IPS-18a (cell line): Measurements from ENCODE around the gene LTF.
"Not testable (repeated sequence)": the region's sequence is repeated elsewhere in the genome, so short reads cannot be mapped to it uniquely, and the experiment has no call there.

ENCODE experiments used
- H3K27ac ChIP-seq: one replicate; pipeline ENCODE4 v1.5.1; 2013; ENCODE audit warnings: low read length
- H3K27me3 ChIP-seq: one replicate; pipeline ENCODE4 v1.6.1; 2013; ENCODE audit warnings: mild to moderate bottlenecking, low read length; ENCODE audit not compliant: control insufficient read depth, insufficient read depth
- H3K36me3 ChIP-seq: one replicate; pipeline ENCODE4 v1.6.1; 2013; ENCODE audit warnings: low read depth, low read length; ENCODE audit not compliant: control insufficient read depth
- H3K4me1 ChIP-seq: one replicate; pipeline ENCODE4 v1.6.1; 2013; ENCODE audit warnings: low read depth, low read length; ENCODE audit not compliant: control insufficient read depth
- H3K4me3 ChIP-seq: one replicate; pipeline ENCODE4 v1.5.1; 2013; ENCODE audit warnings: low read length
- H3K9ac ChIP-seq: one replicate; pipeline ENCODE4 v1.6.1; 2013; ENCODE audit warnings: mild to moderate bottlenecking, low read length, moderate library complexity
- H3K9me3 ChIP-seq: one replicate; pipeline ENCODE4 v1.6.1; 2013; ENCODE audit warnings: low read depth, low read length; ENCODE audit not compliant: control insufficient read depth

The LTF gene

DNA sequence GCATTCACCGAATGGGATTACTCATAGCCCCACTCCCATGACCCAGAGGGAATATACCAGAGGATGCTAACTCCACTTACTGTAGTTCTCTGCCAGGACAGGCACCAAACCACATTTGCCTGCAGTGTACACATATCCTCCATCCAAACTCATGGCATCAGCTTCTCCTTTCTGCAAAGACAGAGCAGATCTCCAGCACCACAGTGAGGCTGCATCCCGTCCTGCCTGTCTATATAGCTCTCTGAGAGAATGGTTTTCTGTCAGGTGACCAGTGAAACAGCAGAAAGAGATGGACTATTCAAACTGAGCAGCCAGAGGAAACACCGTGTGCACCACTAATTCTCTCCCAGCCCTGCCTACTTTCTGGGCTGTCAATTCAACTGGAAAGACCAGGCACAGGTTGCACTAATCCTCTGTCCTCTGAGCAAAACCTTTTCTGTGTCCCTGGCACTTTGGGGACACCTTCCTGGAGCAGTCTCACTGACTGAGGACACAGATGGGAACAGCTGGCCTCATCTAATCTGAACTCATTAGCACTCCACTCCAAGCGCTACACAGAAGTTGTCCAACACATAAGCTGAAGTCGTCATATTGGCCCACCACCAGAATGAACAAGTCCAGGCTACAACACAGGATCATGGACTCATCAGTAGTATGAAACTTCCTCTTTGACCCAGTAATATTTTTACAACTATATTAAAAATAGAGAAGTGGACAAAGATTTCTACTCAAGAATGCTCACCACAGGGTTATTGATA is 17.3 kb downstream of the LTF start:
- no peak overlapping the region for H3K9ac ChIP-seq
- H3K36me3 ChIP-seq, result no peaks in the 10 kb centered on the region
- no peaks in the 10 kb centered on the region for H3K4me1 ChIP-seq
- H3K27ac ChIP-seq, result no peak overlapping the region
- no peaks in the 10 kb centered on the region for H3K27me3 ChIP-seq
- no peaks in the 10 kb centered on the region for H3K9me3 ChIP-seq
- no peak overlapping the region for H3K4me3 ChIP-seq

DNA sequence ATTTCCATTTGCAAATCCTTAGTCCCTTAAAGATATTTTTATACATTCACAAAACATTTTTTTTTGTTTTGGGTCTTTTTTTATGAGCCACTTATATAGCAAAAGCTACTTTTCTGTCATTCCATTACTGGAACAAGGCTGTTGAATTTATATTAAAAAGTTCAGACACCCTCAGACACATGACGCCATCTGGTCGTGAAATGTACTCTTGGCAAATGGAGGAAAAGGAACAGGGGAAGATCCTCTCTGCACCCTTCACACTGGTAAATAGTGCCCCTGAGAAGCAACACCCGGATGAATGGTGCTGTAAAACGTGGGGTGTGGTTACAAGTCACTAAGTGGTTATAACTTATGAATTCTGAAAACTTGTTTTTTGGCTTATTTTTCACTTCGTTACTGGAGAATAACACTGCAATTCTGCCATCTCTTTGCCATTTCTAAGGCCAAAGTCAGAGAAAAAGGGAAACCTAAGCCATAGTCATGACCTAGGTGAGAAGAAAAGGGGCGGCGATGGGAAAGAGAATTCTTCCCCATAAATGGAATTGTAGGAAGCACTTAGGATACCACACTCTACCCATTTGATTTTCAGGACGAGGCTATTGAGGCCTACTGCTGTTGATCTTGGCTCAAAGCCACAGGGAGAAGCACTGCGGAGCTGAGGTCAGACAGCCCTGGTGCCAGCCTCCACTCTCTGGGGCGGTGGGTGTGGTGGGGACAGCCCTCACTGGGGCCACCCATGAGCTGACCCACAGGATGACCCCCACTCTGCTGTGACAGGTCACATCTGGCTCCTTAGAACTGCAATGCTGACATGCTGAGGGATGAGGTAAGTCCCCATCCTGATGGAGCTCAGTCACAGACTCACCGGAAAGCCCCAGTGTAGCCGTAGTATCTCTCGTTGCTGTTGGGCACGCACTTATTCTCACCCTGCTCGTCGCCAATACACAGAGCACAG is 21.9 kb downstream of the LTF start:
- Histone ChIP-seq H3K9ac (no peak overlapping the region), H3K27ac (no peak overlapping the region), H3K36me3 (no peaks in the 10 kb centered on the region), H3K27me3 (no peaks in the 10 kb centered on the region), H3K4me3 (no peak overlapping the region), H3K4me1 (no peaks in the 10 kb centered on the region), H3K9me3 (no peaks in the 10 kb centered on the region)

DNA sequence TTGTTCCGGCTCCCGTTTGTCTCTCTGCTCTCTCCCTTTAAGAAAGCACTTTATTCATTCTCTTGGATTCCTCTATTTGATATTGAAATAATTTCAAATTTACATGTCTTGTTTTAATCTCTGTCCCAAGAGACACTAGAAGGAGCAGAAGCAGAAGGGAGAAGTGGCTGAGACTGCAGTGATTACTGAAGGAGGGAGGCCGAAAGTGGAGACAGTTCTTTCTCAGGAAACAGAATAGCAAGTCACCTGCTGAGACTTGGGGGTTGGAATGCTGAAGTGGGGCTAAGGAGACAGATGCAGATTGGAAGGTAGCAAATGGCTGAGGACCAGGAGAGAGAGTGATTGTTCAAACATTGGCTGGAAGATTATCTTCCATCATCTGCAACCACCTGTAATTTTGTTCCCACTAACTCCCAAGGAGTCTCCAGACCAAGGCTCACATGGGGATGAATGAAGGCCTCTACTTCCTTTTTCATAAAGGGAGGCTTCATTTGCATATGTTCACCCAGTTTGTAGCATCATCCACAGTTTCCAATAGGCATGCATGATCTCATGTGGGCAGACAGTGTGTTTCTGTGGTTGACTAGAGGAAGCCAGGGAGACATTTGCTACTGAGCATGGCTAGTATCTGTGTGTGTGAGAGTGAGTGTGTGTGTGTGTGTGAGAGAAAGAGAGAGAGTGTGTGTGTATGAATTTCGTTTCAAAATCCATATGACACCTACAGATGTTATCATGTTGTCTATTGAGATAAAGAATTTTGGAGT is 24.0 kb downstream of the LTF start:
- Histone ChIP-seq H3K9me3 (no peaks in the 10 kb centered on the region), H3K27me3 (no peaks in the 10 kb centered on the region), H3K36me3 (no peaks in the 10 kb centered on the region), H3K4me1 (no peaks in the 10 kb centered on the region), H3K27ac (no peak overlapping the region), H3K4me3 (no peak overlapping the region), H3K9ac (no peak overlapping the region)

DNA sequence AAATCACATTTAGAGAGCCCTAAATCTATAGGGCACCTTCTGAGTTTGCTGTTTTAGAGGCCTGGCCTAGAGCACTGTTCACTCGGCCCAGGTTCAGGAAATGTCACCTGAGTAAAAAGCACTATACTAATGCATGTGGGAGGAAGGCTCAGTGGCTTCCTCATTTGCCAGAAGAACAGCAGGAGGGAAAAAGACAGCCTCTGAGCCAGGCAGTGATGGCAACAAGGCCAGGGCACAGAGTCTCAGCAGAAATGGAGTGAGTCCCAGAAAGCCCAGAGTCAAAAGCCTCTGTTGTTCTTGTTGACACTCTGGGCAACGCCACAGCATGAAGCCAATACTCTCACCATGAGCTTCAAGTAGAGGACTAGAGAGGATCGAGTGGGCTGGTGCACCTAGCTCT is 25.9 kb downstream of the LTF start:
- H3K9me3 ChIP-seq, result no peaks in the 10 kb centered on the region
- no peak overlapping the region for H3K4me3 ChIP-seq
- no peaks in the 10 kb centered on the region for H3K4me1 ChIP-seq
- H3K27me3 ChIP-seq, result no peaks in the 10 kb centered on the region
- no peaks in the 10 kb centered on the region for H3K36me3 ChIP-seq
- no peak overlapping the region for H3K9ac ChIP-seq
- no peak overlapping the region for H3K27ac ChIP-seq

DNA sequence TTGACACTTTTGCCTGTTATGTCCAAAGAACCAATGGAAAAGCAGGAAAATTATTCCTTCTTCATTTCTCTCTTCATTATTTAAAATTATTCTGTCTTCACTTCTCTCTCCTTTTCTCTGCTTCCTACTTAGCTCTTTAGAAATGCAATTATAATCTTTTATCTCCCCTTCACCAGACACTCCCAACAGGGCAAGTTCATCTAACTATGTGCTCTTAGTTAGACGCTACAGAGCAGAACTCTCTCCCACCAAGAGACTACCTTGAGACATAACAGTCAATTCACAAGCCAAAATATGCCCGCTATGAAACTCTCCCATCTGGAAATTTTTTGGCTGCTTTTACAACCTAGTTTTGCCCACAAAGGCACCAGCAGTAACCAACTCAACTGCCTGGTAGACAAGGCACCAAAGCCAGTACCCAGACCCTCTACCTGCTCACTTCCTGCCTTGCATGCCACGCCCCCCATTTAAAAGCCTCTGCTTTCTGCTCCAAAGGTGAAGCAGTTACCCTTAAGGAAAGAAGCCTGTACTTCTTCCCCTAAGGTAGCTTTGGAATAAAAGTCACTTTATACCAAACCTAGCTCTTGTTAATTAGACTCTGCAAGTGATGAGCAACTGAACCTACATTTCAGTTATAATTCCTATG is 29.5 kb downstream of the LTF start:
- Histone ChIP-seq H3K36me3 (no peaks in the 10 kb centered on the region), H3K27me3 (no peaks in the 10 kb centered on the region), H3K9me3 (peaks cover 3% of the 10 kb centered on the region), H3K4me3 (no peak overlapping the region), H3K9ac (no peak overlapping the region), H3K4me1 (no peaks in the 10 kb centered on the region), H3K27ac (no peak overlapping the region)

DNA sequence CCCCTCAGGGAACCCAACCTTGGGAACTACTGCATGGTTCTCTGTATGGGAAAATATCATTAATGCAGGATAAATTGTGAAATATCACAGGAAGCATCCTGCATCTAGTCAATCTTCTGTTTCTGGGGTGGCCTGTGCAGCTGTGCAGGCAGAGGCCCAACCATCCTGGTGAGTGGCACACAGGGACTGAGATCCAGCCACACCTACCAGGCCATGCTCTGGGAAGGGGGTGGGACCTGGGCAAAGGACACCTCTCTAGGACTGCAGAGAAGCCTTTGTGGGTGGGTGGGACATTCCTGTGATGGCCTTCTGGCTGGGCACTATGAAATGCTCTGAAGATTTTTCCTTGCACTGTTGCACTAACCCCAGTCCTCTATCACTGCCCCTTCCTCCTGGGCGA is 30.9 kb downstream of the LTF start:
- Histone ChIP-seq H3K4me1 (no peaks in the 10 kb centered on the region), H3K27me3 (no peaks in the 10 kb centered on the region), H3K27ac (no peak overlapping the region), H3K9me3 (peaks cover 3% of the 10 kb centered on the region), H3K9ac (no peak overlapping the region), H3K4me3 (no peak overlapping the region), H3K36me3 (no peaks in the 10 kb centered on the region)

DNA sequence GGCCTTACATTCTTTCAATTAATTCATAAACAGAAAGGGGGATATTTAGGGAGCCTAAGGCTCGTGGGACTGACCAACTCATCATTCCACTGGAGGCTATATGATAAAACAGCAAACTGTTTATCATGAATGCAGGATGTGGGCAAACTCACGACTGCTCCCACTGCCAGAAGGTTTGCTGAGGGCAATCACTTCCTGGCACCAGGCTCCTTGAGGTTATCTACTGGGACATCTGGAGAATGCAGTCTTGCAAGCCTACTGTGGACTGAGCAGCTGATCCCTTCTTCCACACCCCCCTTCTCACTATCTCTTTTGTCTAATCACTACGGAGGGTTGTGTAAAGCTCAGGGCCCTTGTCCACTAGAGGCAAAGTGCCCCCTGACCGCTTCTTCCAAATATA is 31.6 kb downstream of the LTF start:
- not testable (repeated sequence) for H3K9me3 ChIP-seq, H3K9ac ChIP-seq, H3K36me3 ChIP-seq, H3K27ac ChIP-seq, H3K4me1 ChIP-seq, H3K4me3 ChIP-seq, H3K27me3 ChIP-seq

DNA sequence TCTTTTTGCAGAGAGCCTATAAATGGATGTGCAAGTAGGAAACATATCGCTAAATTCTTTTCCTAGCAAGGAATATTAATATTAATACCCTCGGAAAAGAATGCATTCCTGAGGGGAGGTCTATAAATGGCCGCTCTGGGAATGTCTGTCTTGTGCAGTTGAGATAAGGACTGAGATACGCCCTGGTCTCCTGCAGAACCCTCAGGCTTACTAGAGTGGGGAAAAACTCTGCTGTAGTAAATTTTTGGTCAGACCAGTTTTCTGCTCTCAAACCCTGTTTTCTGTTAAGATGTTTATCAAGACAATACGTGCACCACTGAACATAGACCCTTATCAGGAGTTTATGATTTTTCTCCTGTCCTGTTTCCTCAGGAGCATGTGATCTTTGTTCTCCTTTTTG is 32.8 kb downstream of the LTF start:
- not testable (repeated sequence) for H3K27me3 ChIP-seq, H3K9me3 ChIP-seq, H3K27ac ChIP-seq, H3K4me3 ChIP-seq, H3K9ac ChIP-seq, H3K4me1 ChIP-seq, H3K36me3 ChIP-seq

DNA sequence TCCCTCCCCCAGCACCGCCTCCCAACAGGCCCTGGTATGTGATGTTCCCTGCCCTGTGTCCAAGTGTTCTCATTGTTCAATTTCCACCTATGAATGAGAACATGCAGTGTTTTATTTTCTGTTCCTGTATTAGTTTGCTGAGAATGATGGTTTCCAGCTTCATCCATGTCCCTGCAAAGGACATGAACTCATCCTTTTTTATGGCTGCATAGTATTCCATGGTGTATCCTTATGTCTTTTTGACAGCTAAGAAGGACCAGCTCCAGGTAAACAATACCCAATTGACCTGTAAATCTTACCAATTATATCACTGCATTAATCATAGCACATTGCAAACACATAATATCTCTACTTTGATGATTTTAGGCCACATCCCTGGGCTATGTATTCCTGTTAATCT is 33.8 kb downstream of the LTF start:
- H3K27ac ChIP-seq, H3K27me3 ChIP-seq, H3K4me3 ChIP-seq, H3K9me3 ChIP-seq, H3K36me3 ChIP-seq, H3K9ac ChIP-seq, H3K4me1 ChIP-seq: not testable (repeated sequence)

DNA sequence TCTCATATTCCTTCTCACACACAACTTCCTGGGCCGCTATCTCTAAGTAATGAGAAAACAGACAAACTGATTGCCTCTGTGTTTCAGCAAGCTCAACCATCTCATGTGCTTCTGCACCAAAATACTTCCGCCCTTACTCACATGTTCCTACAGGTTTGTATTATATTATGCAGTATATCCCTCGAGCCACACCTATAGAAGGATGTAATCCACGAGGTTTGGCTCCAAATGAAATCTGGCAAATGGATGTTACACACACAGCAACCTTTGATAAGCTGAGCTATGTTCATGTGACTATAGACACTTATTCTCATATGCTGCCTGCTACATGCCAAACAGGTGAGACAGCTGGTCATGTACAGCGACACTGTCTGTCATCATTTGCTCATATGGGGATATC is 35.0 kb downstream of the LTF start:
- Histone ChIP-seq H3K27me3 (no peaks in the 10 kb centered on the region), H3K4me1 (no peaks in the 10 kb centered on the region), H3K36me3 (no peaks in the 10 kb centered on the region), H3K9me3 (peaks cover 3% of the 10 kb centered on the region), H3K9ac (no peak overlapping the region), H3K4me3 (no peak overlapping the region), H3K27ac (no peak overlapping the region)

DNA sequence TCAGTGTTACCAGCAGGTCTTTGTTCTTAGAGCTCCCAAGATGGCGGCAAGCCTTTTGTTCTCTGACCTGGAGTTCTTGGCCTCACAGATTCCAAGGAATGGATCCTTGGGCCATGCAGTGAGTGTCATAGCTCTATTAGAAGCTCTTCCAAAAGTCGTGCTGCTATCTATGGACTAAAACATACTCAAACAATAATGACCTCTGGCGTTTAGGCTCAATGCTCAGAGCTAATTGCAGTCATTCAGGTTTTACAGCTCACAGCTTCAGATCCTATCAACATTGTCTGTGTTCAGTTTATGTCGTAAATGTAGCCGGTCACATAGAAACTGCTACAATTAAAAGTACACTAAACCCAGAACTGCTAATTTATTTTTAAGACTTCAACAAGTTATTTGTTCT is 35.5 kb downstream of the LTF start:
- H3K36me3 ChIP-seq, result no peaks in the 10 kb centered on the region
- H3K9me3 ChIP-seq, result peaks cover 3% of the 10 kb centered on the region
- no peaks in the 10 kb centered on the region for H3K27me3 ChIP-seq
- H3K9ac ChIP-seq, result no peak overlapping the region
- no peak overlapping the region for H3K27ac ChIP-seq
- H3K4me3 ChIP-seq, result no peak overlapping the region
- H3K4me1 ChIP-seq, result no peaks in the 10 kb centered on the region
